Cardiac muscle cell (in vitro differentiated cells and primary cell): ENCODE results near the gene BLVRB. TPM values are rescaled to one million over a fixed set of nuclear protein-coding genes. Genes with fewer than 3 reads are reported as not detected.

ENCODE experiments used
- DNase-seq, 2 donors: peaks; one replicate each; pipeline versions ENCODE4 v3.0.0 to v3.0.0-alpha.2; 2010 to 2017; ENCODE audit warnings: low read depth in 1 of 2, low spot score in 1 of 2
- H3K27ac ChIP-seq: fragments of 200-600 bp; sonication (generic); 2 replicates; pipeline ENCODE4 v1.5.1; 2016
- H3K27me3 ChIP-seq: fragments of 200-600 bp; sonication (generic); 2 replicates; pipeline ENCODE4 v1.6.0; 2016; ENCODE audit warnings: control low read depth
- H3K36me3 ChIP-seq: fragments of 200-600 bp; sonication (generic); 2 replicates; pipeline ENCODE4 v1.5.1; 2016; ENCODE audit warnings: control low read depth
- H3K4me1 ChIP-seq: fragments of 200-600 bp; sonication (generic); 2 replicates; pipeline ENCODE4 v1.8.1; 2017; ENCODE audit warnings: low read depth, mild to moderate bottlenecking, mixed run types
- H3K4me3 ChIP-seq: fragments of 200-600 bp; sonication (generic); 2 replicates; pipeline ENCODE4 v1.5.1; 2016; ENCODE audit warnings: mild to moderate bottlenecking
- H3K9me3 ChIP-seq: fragments of 200-600 bp; sonication (generic); 2 replicates; pipeline ENCODE4 v1.5.1; 2017; ENCODE audit warnings: low read depth, mild to moderate bottlenecking, control low read depth
- polyA plus RNA-seq: library from polyadenylated mRNA; unstranded; fragments of >200 nt; fragmentation: Nextera tagmentation; extraction: Ambion mirVana; gene quantifications from 2 replicates; pipeline ENCODE4 v1.2.1, GENCODE V29; 2016
- total RNA-seq: library from RNA; depleted of rRNA; stranded (reverse); fragments of >200 nt; gene quantifications from 2 replicates; pipeline ENCODE4 v1.2.3, GENCODE V29; 2016
- TF ChIP-seq, protein P1 (sequence below): IDR thresholded peaks from 2 replicates; pipeline ENCODE4 v1.5.1; 2012; ENCODE audit warnings: low read depth, mild to moderate bottlenecking, low read length

The BLVRB gene
- total and polyA plus RNA-seq, 2 experiments from 2014 or later, result 61.5 to 93.8 TPM

DNA sequence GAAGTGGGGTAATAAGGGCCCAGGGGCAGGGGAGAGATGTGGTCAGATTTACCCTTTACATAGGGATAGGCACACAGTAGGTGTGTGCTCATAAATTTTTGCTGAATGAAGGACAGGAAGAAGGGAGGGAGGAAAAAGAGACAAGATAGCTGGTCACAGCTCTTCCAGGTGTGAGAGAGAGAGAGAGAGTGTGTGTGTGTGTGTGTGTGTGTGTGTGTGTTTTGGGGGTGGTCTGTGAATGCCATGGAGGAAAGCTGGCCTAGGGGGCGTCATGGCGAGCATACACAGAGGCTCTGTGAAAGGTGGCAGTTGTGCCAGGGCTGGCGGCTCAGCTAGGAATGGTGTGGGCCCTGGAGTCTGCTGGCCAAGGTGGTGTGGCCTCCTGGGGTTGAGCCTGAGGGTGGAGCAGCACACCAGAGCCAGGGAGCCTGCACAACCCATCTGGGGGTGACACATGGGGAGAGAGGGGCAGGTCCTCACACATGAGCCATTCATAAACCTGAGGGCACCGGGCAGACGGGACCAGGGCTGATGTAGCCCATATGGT, 46.4 kb downstream of the BLVRB start:
- TF ChIP-seq, protein P1, sequence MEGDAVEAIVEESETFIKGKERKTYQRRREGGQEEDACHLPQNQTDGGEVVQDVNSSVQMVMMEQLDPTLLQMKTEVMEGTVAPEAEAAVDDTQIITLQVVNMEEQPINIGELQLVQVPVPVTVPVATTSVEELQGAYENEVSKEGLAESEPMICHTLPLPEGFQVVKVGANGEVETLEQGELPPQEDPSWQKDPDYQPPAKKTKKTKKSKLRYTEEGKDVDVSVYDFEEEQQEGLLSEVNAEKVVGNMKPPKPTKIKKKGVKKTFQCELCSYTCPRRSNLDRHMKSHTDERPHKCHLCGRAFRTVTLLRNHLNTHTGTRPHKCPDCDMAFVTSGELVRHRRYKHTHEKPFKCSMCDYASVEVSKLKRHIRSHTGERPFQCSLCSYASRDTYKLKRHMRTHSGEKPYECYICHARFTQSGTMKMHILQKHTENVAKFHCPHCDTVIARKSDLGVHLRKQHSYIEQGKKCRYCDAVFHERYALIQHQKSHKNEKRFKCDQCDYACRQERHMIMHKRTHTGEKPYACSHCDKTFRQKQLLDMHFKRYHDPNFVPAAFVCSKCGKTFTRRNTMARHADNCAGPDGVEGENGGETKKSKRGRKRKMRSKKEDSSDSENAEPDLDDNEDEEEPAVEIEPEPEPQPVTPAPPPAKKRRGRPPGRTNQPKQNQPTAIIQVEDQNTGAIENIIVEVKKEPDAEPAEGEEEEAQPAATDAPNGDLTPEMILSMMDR, result no peak
- H3K4me3 ChIP-seq, result no peak overlapping the region
- H3K4me1 ChIP-seq, result peaks cover 21% of the 10 kb centered on the region
- no peak for DNase-seq
- no peak overlapping the region for H3K27ac ChIP-seq
- H3K27me3 ChIP-seq, result no peaks in the 10 kb centered on the region
- H3K9me3 ChIP-seq, result no peaks in the 10 kb centered on the region
- no peaks in the 10 kb centered on the region for H3K36me3 ChIP-seq

DNA sequence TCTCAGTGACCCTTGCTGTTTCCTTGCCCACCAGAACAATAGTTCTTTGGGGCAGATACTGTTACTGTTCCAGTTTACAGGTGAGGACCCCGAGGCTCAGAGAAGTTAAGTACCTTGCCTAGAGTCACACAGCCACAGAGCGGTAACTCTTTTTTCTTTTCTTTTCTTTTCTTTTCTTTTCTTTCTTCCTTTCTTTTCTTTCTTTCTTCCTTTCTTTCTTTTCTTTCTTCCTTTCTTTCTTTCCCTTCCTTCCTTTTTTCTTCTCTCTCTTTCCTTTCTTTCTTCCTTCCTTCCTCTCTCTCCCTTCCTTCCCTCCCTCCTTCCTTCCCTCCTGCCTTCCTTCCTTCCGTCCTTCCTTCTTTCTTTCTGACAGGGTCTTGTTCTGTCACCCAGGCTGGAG, 47.5 kb downstream of the BLVRB start:
- H3K4me1 ChIP-seq, result peaks cover 23% of the 10 kb centered on the region
- no peaks in the 10 kb centered on the region for H3K9me3 ChIP-seq
- no peak overlapping the region for H3K4me3 ChIP-seq
- no peaks in the 10 kb centered on the region for H3K36me3 ChIP-seq
- H3K27ac ChIP-seq, result peak overlapping the region; percentile 67
- DNase-seq, result no peak
- TF ChIP-seq, protein P1, result no peak
- no peaks in the 10 kb centered on the region for H3K27me3 ChIP-seq

DNA sequence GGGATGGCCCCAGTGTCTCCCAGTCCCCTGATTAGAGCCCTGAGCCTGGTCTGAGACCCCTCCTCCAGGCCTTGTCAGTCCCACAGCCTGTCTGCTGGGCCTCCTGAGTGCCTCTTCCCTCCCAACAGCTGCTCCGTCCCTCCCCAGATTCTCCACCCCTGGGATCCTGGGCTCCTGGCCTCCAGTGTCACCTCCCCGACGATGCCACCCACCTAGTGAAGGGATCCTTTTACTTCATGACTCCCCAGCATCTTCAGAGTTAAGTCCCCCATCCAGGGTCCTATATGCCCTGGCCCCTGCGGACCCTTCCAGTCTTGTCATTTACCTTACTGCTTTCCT, 47.9 kb downstream of the BLVRB start:
- TF ChIP-seq, protein P1, result no peak
- no peak overlapping the region for H3K4me3 ChIP-seq
- H3K27me3 ChIP-seq, result no peaks in the 10 kb centered on the region
- peak overlapping the region; percentile 67 for H3K27ac ChIP-seq
- no peaks in the 10 kb centered on the region for H3K9me3 ChIP-seq
- peaks cover 22% of the 10 kb centered on the region for H3K4me1 ChIP-seq
- H3K36me3 ChIP-seq, result no peaks in the 10 kb centered on the region
- no peak for DNase-seq

DNA sequence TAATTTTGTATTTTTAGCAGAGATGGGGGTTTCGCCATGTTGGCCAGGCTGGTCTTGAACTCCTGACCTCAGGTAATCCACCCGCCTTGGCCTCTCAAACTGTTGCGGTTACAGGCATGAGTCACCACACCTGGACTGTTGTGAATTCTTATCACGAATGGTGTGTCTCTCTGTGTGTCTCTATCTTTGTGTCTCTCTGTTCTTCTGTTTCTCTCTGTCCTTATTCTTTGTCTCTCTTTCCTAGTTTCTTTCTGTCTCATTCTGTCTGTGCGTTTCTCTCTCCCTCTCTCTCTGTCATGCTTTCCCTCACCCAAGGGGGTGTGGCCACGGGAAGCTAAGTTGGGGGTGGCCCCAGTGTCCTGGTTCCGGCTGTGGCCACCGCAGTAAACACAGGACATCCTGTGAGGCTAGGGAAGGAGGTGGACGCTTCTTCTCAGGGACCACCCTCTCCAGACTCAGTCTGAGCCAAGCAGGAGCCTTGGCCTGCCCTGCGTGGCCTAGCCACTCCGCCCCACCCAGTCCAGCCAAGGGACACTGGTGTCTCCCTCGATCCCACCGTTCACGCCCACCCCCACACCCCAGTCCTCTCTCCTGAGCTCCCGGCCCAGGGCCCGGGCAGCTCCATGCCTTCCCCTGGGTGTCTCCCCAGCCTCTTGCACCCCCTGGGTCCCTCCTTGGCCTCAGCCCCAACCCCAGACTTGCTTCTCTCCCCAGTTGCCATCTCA, 48.5 kb downstream of the BLVRB start:
- TF ChIP-seq, protein P1, result no peak
- Histone ChIP-seq H3K36me3 (no peaks in the 10 kb centered on the region), H3K27me3 (no peaks in the 10 kb centered on the region), H3K9me3 (no peaks in the 10 kb centered on the region), H3K4me3 (no peak overlapping the region), H3K27ac (peak overlapping the region; percentile 67), H3K4me1 (peaks cover 18% of the 10 kb centered on the region)
- peak in 1 of 2 donors; percentile 39 for DNase-seq

DNA sequence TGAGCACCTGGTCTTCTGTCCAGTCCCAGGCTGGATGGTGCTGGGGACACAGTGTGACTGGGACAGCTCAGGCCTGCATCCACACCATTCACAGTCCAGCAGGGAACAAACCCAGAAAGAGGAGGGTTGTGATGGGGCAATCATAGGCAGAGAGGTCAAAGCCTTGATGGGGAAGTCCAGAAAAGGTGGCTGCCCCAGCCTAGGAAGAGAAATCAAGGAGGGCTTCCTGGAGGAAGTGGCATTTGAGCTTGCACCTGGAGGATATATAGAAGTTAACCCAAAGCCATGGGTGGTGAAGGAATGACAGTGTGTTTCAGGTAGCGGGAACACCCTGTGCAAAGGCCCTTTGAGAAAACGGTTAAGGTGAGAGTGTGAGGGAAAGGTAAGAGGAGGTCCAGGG, 49.8 kb downstream of the BLVRB start:
- DNase-seq, result no peak
- Histone ChIP-seq H3K9me3 (no peaks in the 10 kb centered on the region), H3K4me3 (no peak overlapping the region), H3K27me3 (no peaks in the 10 kb centered on the region), H3K4me1 (peaks cover 22% of the 10 kb centered on the region), H3K36me3 (no peaks in the 10 kb centered on the region), H3K27ac (no peak overlapping the region)
- TF ChIP-seq, protein P1, result no peak
